ENCODE results near the gene ALLC.

The ALLC gene

GRCh38 chr2:3727397-3728045 is 69.5 kb downstream of the ALLC start:
- no peak for DNase-seq

- no peak for DNase-seq
These were observed 70.4 kb downstream of the ALLC start for GRCh38 chr2:3728104-3729054.

GRCh38 chr2:3729055-3729448 is 71.1 kb downstream of the ALLC start:
- DNase-seq: no peak

GRCh38 chr2:3729786-3730185 is 71.8 kb downstream of the ALLC start:
- no peak for DNase-seq

- DNase-seq: no peak
These were observed 72.6 kb downstream of the ALLC start for GRCh38 chr2:3730646-3731045.

- no peak for DNase-seq
These were observed 73.8 kb downstream of the ALLC start for GRCh38 chr2:3731829-3732228.

GRCh38 chr2:3736112-3736511 is 78.1 kb downstream of the ALLC start:
- no peak for DNase-seq

- no peak for DNase-seq
These were observed 79.1 kb downstream of the ALLC start for GRCh38 chr2:3737128-3737527.

GRCh38 chr2:3738454-3738853 is 80.5 kb downstream of the ALLC start:
- no peak for DNase-seq

- no peak for DNase-seq
These were observed 81.3 kb downstream of the ALLC start for GRCh38 chr2:3739313-3739712.

- no peak for DNase-seq
These were observed 83.4 kb downstream of the ALLC start for GRCh38 chr2:3741396-3741795.

GRCh38 chr2:3741867-3742602 is 84.0 kb downstream of the ALLC start:
- no peak for DNase-seq

- no peak for DNase-seq
These were observed 84.9 kb downstream of the ALLC start for GRCh38 chr2:3742743-3743508.

- DNase-seq: no peak
These were observed 86.1 kb downstream of the ALLC start for GRCh38 chr2:3743951-3744555.

- no peak for DNase-seq
These were observed 87.9 kb downstream of the ALLC start for GRCh38 chr2:3745920-3746319.

- DNase-seq: no peak
These were observed 89.1 kb downstream of the ALLC start for GRCh38 chr2:3747032-3747654.

GRCh38 chr2:3747826-3748225 is 89.8 kb downstream of the ALLC start:
- no peak for DNase-seq

- DNase-seq: no peak
These were observed 91.2 kb downstream of the ALLC start for GRCh38 chr2:3749201-3749600.

- DNase-seq: no peak
These were observed 93.3 kb downstream of the ALLC start for GRCh38 chr2:3751251-3751650.

- DNase-seq: no peak
These were observed 93.8 kb downstream of the ALLC start for GRCh38 chr2:3751806-3752205.

Data from T-helper 9 cell (primary cell).